Measurements from ENCODE around the gene TMEM271. TPM values are rescaled to one million over a fixed set of nuclear protein-coding genes. Genes with fewer than 3 reads are reported as not detected.

Gene TMEM271
- total and polyA plus RNA-seq, 2 experiments from 2014 or later = not detected

DNA sequence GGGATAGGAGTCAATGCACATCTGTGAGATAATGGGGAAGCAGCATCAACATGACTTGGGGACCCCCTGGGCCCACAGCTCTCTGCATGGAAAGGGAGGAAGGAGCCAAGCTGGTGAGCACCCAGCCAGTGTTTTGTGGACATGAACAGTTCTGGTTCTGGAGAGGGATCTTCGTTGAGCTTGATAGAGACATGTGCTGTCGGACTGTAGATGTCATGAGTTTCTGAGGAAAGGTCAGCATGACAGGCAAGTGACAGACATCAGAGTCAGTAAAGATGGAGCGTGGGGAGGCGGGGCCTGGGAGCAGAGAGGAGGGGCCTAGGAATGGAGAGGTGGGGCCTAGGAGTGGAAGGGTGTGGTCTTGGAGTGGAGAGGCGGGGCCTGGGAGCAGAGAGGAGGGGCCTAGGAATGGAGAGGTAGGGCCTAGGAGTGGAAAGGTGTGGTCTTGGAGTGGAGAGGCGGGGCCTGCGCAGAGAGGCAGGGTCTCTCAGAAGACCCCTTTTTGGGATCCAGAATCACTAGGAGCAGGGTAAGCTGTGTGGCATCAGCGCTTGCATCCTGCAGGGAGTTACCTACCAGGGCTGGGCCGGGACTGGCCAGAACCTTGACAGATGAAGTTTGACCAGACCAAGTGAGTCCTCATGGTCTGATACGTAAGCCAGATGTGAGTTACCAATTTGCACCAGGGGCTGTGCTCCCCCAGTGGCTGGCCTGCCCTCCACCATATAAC lies 43.3 kb downstream of the TMEM271 start:
- Histone ChIP-seq H3K27ac (no peak overlapping the region), H3K9me3 (ENCODE audit: low read depth) (no peaks in the 10 kb centered on the region), H3K4me3 (no peak overlapping the region), H2AFZ (no peak overlapping the region), H3K9me2 (replicated peaks; ENCODE audit: insufficient read depth) (no peaks in the 10 kb centered on the region), H3K4me1 (ENCODE audit: insufficient read depth) (no peaks in the 10 kb centered on the region), H3K4me2 (no peak overlapping the region), H3K36me3 (replicated peaks; ENCODE audit: insufficient read depth, low read depth) (no peaks in the 10 kb centered on the region), H3K79me2 (no peaks in the 10 kb centered on the region), H4K20me1 (ENCODE audit: insufficient read depth, poor library complexity, severe bottlenecking) (no peaks in the 10 kb centered on the region), H3K27me3 (no peaks in the 10 kb centered on the region)
- TF ChIP-seq, protein P1, sequence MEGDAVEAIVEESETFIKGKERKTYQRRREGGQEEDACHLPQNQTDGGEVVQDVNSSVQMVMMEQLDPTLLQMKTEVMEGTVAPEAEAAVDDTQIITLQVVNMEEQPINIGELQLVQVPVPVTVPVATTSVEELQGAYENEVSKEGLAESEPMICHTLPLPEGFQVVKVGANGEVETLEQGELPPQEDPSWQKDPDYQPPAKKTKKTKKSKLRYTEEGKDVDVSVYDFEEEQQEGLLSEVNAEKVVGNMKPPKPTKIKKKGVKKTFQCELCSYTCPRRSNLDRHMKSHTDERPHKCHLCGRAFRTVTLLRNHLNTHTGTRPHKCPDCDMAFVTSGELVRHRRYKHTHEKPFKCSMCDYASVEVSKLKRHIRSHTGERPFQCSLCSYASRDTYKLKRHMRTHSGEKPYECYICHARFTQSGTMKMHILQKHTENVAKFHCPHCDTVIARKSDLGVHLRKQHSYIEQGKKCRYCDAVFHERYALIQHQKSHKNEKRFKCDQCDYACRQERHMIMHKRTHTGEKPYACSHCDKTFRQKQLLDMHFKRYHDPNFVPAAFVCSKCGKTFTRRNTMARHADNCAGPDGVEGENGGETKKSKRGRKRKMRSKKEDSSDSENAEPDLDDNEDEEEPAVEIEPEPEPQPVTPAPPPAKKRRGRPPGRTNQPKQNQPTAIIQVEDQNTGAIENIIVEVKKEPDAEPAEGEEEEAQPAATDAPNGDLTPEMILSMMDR (IDR thresholded peaks at IDR 0.05; ENCODE audit: poor library complexity) = no peak
- TF ChIP-seq EZH2 (IDR thresholded peaks at IDR 0.05; ENCODE audit: borderline replicate concordance) (no peak), EZH2phosphoT487 (IDR thresholded peaks at IDR 0.05; ENCODE audit: low read depth, severe bottlenecking, unreplicated experiment) (no peak)
- no peak for DNase-seq (ENCODE audit: low spot score)
- 95% methylated on average over 9 of the region's 10 CpGs for WGBS (ENCODE audit: low lambda C conversion rate, missing lambda C conversion rate)

DNA sequence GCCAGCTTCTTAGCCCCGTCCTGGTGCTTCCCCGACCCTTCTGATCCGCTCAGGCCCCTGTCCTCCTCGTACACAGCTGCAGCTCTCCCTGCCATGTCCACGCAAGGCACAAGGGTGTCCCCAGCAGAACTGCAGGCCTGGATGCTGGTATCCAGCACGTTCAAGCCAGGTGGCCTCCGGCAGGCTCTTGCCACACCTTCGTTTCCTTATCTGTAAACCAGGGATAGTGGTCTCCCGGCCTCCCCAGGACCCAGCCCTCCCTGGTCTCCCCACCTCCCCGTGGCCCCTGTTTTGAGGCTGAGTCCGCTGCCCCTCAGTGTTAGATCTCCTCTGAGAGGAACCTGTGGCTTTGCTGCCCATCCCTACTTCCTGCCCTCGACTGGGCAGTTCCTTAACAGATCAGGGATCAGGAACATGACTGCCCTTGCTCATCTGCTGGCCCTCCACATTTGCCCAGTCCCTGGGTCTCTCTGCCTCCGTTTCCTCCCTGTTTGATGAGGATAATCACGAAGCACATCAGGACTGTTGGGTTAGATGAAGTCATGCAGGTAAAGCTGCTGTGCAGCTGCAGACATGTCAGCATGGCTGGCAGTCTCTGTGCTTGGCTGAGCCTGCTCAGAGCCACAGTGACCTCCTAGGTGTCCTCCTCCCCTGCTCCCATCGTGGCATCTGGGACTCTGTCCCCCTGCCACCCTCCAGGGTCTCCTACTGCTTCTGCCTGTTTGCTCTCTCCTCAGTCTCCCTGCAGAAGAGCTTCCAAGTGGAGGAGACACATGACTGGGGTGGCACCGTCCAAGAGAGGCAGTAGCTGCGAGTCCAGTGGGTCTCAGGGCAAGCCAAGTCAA lies 44.2 kb downstream of the TMEM271 start:
- no peaks in the 10 kb centered on the region for H3K36me3 ChIP-seq (replicated peaks; ENCODE audit: insufficient read depth, low read depth)
- 99% methylated on average over 16 of the region's 17 CpGs for WGBS (ENCODE audit: low lambda C conversion rate, missing lambda C conversion rate)
- no peak for DNase-seq (ENCODE audit: low spot score)

DNA sequence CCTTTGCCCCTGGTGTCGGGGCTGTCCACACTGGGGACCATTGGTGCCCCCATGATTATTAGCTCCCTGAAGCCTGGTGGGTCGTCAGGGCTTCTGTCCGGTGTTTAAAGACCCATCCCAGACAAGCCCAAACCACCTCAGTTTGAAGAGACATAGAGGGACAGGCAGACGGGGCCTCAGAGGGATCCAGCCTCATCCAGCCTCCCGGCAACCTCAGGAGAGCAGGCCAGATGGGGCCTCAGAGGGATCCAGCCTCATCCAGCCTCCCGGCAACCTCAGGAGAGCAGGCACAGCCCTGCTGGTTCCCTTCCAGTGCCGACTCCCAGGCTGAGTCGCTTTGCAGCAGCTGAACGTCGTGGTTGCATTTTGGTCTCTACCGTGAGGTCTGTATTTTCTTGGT lies 45.0 kb downstream of the TMEM271 start:
- Histone ChIP-seq H2AFZ (no peak overlapping the region), H3K4me2 (no peak overlapping the region), H4K20me1 (ENCODE audit: insufficient read depth, poor library complexity, severe bottlenecking) (no peaks in the 10 kb centered on the region), H3K36me3 (replicated peaks; ENCODE audit: insufficient read depth, low read depth) (no peaks in the 10 kb centered on the region), H3K4me3 (no peak overlapping the region), H3K27me3 (no peaks in the 10 kb centered on the region), H3K9me3 (ENCODE audit: low read depth) (no peaks in the 10 kb centered on the region), H3K79me2 (no peaks in the 10 kb centered on the region), H3K27ac (no peak overlapping the region), H3K4me1 (ENCODE audit: insufficient read depth) (no peaks in the 10 kb centered on the region), H3K9me2 (replicated peaks; ENCODE audit: insufficient read depth) (no peaks in the 10 kb centered on the region)
- no peak for TF ChIP-seq EZH2phosphoT487 (IDR thresholded peaks at IDR 0.05; ENCODE audit: low read depth, severe bottlenecking, unreplicated experiment)
- no peak for TF ChIP-seq EZH2 (IDR thresholded peaks at IDR 0.05; ENCODE audit: borderline replicate concordance)
- TF ChIP-seq, protein P1 (IDR thresholded peaks at IDR 0.05; ENCODE audit: poor library complexity) = no peak
- DNase-seq (ENCODE audit: low spot score) = no peak
- WGBS (ENCODE audit: low lambda C conversion rate, missing lambda C conversion rate) = 94% methylated on average over 11 of the region's 11 CpGs

More for the DNA sequence above, 44.2 kb downstream of the TMEM271 start:
- H3K79me2 ChIP-seq = no peaks in the 10 kb centered on the region
- no peak overlapping the region for H3K27ac ChIP-seq
- H3K4me1 ChIP-seq (ENCODE audit: insufficient read depth) = no peaks in the 10 kb centered on the region
- no peaks in the 10 kb centered on the region for H3K27me3 ChIP-seq
- no peak overlapping the region for H2AFZ ChIP-seq
- H3K4me2 ChIP-seq = no peak overlapping the region
- H3K9me3 ChIP-seq (ENCODE audit: low read depth) = no peaks in the 10 kb centered on the region
- no peak overlapping the region for H3K4me3 ChIP-seq
- H4K20me1 ChIP-seq (ENCODE audit: insufficient read depth, poor library complexity, severe bottlenecking) = no peaks in the 10 kb centered on the region
- H3K9me2 ChIP-seq (replicated peaks; ENCODE audit: insufficient read depth) = no peaks in the 10 kb centered on the region
- no peak for TF ChIP-seq EZH2 (IDR thresholded peaks at IDR 0.05; ENCODE audit: borderline replicate concordance)
- TF ChIP-seq EZH2phosphoT487 (IDR thresholded peaks at IDR 0.05; ENCODE audit: low read depth, severe bottlenecking, unreplicated experiment) = no peak
- TF ChIP-seq, protein P1 (IDR thresholded peaks at IDR 0.05; ENCODE audit: poor library complexity) = no peak
